HCT116 (cell line): ENCODE results near the gene CDKAL1.

ENCODE experiments used
- CEBPB ChIP-seq: IDR thresholded peaks from 2 replicates; pipeline ENCODE4 v1.6.1; 2012; ENCODE audit warnings: low read depth
- POLR2A ChIP-seq: IDR thresholded peaks from 2 replicates; pipeline ENCODE4 v1.7.0; 2011; ENCODE audit warnings: borderline replicate concordance; ENCODE audit not compliant: insufficient read depth, insufficient read length; ENCODE audit errors: extremely low read depth
- TF ChIP-seq, protein P1 (sequence below), 3 experiments: fragments of 200-600 bp in 1 of 3; sonication (generic) in 1 of 3; IDR thresholded peaks in 2 of 3; conservative IDR thresholded peaks in 1 of 3; 2 replicates each; pipeline ENCODE4 v1.5.1; 2012 to 2017; ENCODE audit warnings: low read depth in 2 of 3, low read length in 2 of 3, antibody characterized with exemption in 1 of 3, borderline replicate concordance in 1 of 3, control low read depth in 1 of 3, mild to moderate bottlenecking in 1 of 3, mixed read lengths in 1 of 3, mixed run types in 1 of 3, moderate library complexity in 1 of 3; ENCODE audit not compliant: insufficient read depth in 1 of 3

DNA sequence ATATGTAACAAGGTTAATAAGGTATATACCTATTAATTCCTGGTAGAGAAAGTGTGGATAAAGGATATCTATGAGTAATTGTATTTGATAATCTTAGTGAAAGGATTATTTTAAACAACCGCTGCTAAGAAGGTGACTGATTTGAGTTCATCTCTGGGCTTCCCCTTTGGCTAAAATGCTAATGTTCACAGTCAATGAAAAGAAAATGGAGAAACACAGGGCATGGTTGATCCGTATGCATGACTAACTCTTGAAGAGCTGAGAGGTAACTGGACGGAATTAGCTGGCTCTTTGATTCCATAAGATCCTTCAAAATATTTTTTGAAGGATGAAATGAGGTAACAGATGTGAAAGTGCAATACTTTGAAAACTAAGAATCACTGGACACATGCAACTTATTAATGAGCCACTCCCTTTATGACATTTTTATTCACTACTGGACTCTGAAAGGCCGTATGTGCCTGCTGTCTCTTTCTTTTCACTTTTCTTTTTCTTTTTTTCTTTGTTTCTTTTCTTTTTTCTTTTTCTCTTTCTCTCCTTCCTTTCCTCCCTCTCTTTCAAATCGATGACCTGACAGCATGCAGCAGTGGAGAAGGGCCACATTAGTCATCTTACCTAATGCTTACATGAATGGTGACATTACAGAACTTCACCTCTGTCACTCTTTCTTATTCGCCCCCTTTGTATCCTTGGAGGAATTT lies 464.6 kb downstream of the CDKAL1 start:
- TF ChIP-seq, protein P1, sequence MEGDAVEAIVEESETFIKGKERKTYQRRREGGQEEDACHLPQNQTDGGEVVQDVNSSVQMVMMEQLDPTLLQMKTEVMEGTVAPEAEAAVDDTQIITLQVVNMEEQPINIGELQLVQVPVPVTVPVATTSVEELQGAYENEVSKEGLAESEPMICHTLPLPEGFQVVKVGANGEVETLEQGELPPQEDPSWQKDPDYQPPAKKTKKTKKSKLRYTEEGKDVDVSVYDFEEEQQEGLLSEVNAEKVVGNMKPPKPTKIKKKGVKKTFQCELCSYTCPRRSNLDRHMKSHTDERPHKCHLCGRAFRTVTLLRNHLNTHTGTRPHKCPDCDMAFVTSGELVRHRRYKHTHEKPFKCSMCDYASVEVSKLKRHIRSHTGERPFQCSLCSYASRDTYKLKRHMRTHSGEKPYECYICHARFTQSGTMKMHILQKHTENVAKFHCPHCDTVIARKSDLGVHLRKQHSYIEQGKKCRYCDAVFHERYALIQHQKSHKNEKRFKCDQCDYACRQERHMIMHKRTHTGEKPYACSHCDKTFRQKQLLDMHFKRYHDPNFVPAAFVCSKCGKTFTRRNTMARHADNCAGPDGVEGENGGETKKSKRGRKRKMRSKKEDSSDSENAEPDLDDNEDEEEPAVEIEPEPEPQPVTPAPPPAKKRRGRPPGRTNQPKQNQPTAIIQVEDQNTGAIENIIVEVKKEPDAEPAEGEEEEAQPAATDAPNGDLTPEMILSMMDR (IDR thresholded peaks at IDR 0.05 in 2 of 3, conservative IDR thresholded peaks at IDR 0.05 in 1 of 3; ENCODE audit: borderline replicate concordance in 1 of 3, insufficient read depth in 1 of 3, low read depth in 2 of 3, low read length in 2 of 3) = no peak
- TF ChIP-seq CEBPB (no peak; the same call in 1 of the 2 replicates), POLR2A (no peak)
